Activated naive CD8-positive, alpha-beta T cell treated with anti-CD3 and anti-CD28 coated beads, Interleukin-2, amount 10 ng/mL, durations not matched to agents 7 days and 5 days (primary cell): ENCODE data around the gene UGT1A9. TPM values are rescaled to one million over a fixed set of nuclear protein-coding genes. Genes with fewer than 3 reads are reported as not detected.

ENCODE experiments used
- ATAC-seq: fragments of 150-1000 bp; cut with Tn5 transposase; one replicate; pipeline ENCODE4 v1.10.0; 2021; ENCODE audit warnings: low read depth, moderate library complexity
- POLR2A ChIA-PET: fragments of 350-600 bp; sonication (Branson Sonifier 250); formaldehyde crosslinking; loops from one replicate; lab custom pipeline; 2021; ENCODE audit warnings: antibody characterized with exemption; lab: Charles Lee
- DNase-seq: peaks from one replicate; pipeline ENCODE4 v3.0.0; 2021
- H3K27ac Mint-ChIP-seq: one replicate; pipeline ENCODE4 v1.8.0; 2022; ENCODE audit warnings: mild to moderate bottlenecking, mixed read lengths
- H3K27me3 Mint-ChIP-seq: one replicate; pipeline ENCODE4 v1.8.0; 2022; ENCODE audit warnings: mild to moderate bottlenecking, moderate library complexity, mixed read lengths
- H3K36me3 Mint-ChIP-seq: one replicate; pipeline ENCODE4 v1.8.0; 2021; ENCODE audit warnings: mild to moderate bottlenecking, mixed read lengths
- H3K4me1 Mint-ChIP-seq: one replicate; pipeline ENCODE4 v1.8.0; 2021; ENCODE audit warnings: mixed read lengths
- H3K4me3 Mint-ChIP-seq: one replicate; pipeline ENCODE4 v1.8.0; 2022; ENCODE audit warnings: mild to moderate bottlenecking, moderate library complexity, mixed read lengths
- H3K9me3 Mint-ChIP-seq: one replicate; pipeline ENCODE4 v1.8.0; 2021; ENCODE audit warnings: mixed read lengths
- total RNA-seq, 2 experiments: library from RNA; stranded (reverse); gene quantifications; one replicate each; pipeline ENCODE4 v1.2.3, GENCODE V29; 2021

UGT1A9 gene
- total RNA-seq, 2 experiments from 2014 or later: not detected

- no peak for DNase-seq
- H3K4me1 Mint-ChIP-seq: peaks cover 3% of the 10 kb centered on the region
- H3K9me3 Mint-ChIP-seq: no peaks in the 10 kb centered on the region
- H3K36me3 Mint-ChIP-seq: no peaks in the 10 kb centered on the region
- H3K27me3 Mint-ChIP-seq: peaks cover 10% of the 10 kb centered on the region
- no peak overlapping the region for H3K4me3 Mint-ChIP-seq
- no peak overlapping the region for H3K27ac Mint-ChIP-seq
- no peak for ATAC-seq
- POLR2A ChIA-PET: no interaction called here
Observed at GRCh38 chr2:233817361-233817911, 145.7 kb downstream of the UGT1A9 start.

- peak; percentile 16 for DNase-seq
- POLR2A ChIA-PET: no interaction called here
- Mint-ChIP-seq H3K4me1 (peaks cover 3% of the 10 kb centered on the region), H3K27me3 (peaks cover 10% of the 10 kb centered on the region), H3K9me3 (no peaks in the 10 kb centered on the region), H3K4me3 (no peak overlapping the region), H3K36me3 (no peaks in the 10 kb centered on the region), H3K27ac (no peak overlapping the region)
- no peak for ATAC-seq
Observed at GRCh38 chr2:233817995-233818638, 146.4 kb downstream of the UGT1A9 start.

GRCh38 chr2:233818639-233819621 lies 147.2 kb downstream of the UGT1A9 start:
- ATAC-seq (peak; percentile 14), DNase-seq (peak; percentile 17)
- POLR2A ChIA-PET: no interaction called here
- no peaks in the 10 kb centered on the region for H3K9me3 Mint-ChIP-seq
- H3K4me3 Mint-ChIP-seq: no peak overlapping the region
- H3K27ac Mint-ChIP-seq: no peak overlapping the region
- no peaks in the 10 kb centered on the region for H3K36me3 Mint-ChIP-seq
- peaks cover 10% of the 10 kb centered on the region for H3K27me3 Mint-ChIP-seq
- peaks cover 3% of the 10 kb centered on the region for H3K4me1 Mint-ChIP-seq

GRCh38 chr2:233819884-233820773 lies 148.4 kb downstream of the UGT1A9 start:
- H3K4me3 Mint-ChIP-seq: no peak overlapping the region
- no peak overlapping the region for H3K27ac Mint-ChIP-seq
- H3K4me1 Mint-ChIP-seq: peaks cover 3% of the 10 kb centered on the region
- POLR2A ChIA-PET: no interaction called here
- DNase-seq (peak; percentile 22), ATAC-seq (no peak)
- H3K36me3 Mint-ChIP-seq: no peaks in the 10 kb centered on the region
- no peaks in the 10 kb centered on the region for H3K9me3 Mint-ChIP-seq
- H3K27me3 Mint-ChIP-seq: peaks cover 12% of the 10 kb centered on the region

- Mint-ChIP-seq H3K4me3 (no peak overlapping the region), H3K27me3 (peaks cover 9% of the 10 kb centered on the region), H3K4me1 (peaks cover 3% of the 10 kb centered on the region), H3K36me3 (no peaks in the 10 kb centered on the region), H3K27ac (no peak overlapping the region), H3K9me3 (no peaks in the 10 kb centered on the region)
- DNase-seq (no peak), ATAC-seq (no peak)
- POLR2A ChIA-PET: no interaction called here
Observed at GRCh38 chr2:233820774-233821105, 149.0 kb downstream of the UGT1A9 start.

- H3K9me3 Mint-ChIP-seq: no peaks in the 10 kb centered on the region
- no peak overlapping the region for H3K4me3 Mint-ChIP-seq
- no peak overlapping the region for H3K27ac Mint-ChIP-seq
- H3K27me3 Mint-ChIP-seq: peaks cover 5% of the 10 kb centered on the region
- H3K36me3 Mint-ChIP-seq: no peaks in the 10 kb centered on the region
- DNase-seq (no peak), ATAC-seq (no peak)
- peaks cover 3% of the 10 kb centered on the region for H3K4me1 Mint-ChIP-seq
- POLR2A ChIA-PET: no interaction called here
Observed at GRCh38 chr2:233821196-233821595, 149.5 kb downstream of the UGT1A9 start.

GRCh38 chr2:233821709-233822100 lies 150.0 kb downstream of the UGT1A9 start:
- H3K27me3 Mint-ChIP-seq: peaks cover 9% of the 10 kb centered on the region
- ATAC-seq (no peak), DNase-seq (peak; percentile 15)
- no peaks in the 10 kb centered on the region for H3K9me3 Mint-ChIP-seq
- no peak overlapping the region for H3K4me3 Mint-ChIP-seq
- no peaks in the 10 kb centered on the region for H3K36me3 Mint-ChIP-seq
- no peak overlapping the region for H3K27ac Mint-ChIP-seq
- POLR2A ChIA-PET: no interaction called here
- H3K4me1 Mint-ChIP-seq: peaks cover 3% of the 10 kb centered on the region

GRCh38 chr2:233822101-233822771 lies 150.5 kb downstream of the UGT1A9 start:
- H3K36me3 Mint-ChIP-seq: no peaks in the 10 kb centered on the region

More at GRCh38 chr2:233822101-233822771, 150.5 kb downstream of the UGT1A9 start:
- H3K27ac Mint-ChIP-seq: no peak overlapping the region
- ATAC-seq (no peak), DNase-seq (peak; percentile 13)
- no peaks in the 10 kb centered on the region for H3K4me1 Mint-ChIP-seq
- no peak overlapping the region for H3K4me3 Mint-ChIP-seq
- peaks cover 10% of the 10 kb centered on the region for H3K27me3 Mint-ChIP-seq
- POLR2A ChIA-PET: no interaction called here
- no peaks in the 10 kb centered on the region for H3K9me3 Mint-ChIP-seq

Other genes starting within 250 kb of the UGT1A9 start
- gene USP40, start 105.1 kb upstream of the UGT1A9 start, total RNA-seq: 10 to 100 TPM; 11.5 to 13.9 TPM
- not detected for gene UGT1A8, start 54.3 kb upstream of the UGT1A9 start, total RNA-seq
- not detected for gene UGT1A10, start 35.5 kb upstream of the UGT1A9 start, total RNA-seq
- not detected for gene UGT1A7, start 10.0 kb downstream of the UGT1A9 start, total RNA-seq
- not detected for gene UGT1A6, start 21.0 kb downstream of the UGT1A9 start, total RNA-seq
- not detected for gene UGT1A5, start 41.0 kb downstream of the UGT1A9 start, total RNA-seq
- gene UGT1A4, start 46.8 kb downstream of the UGT1A9 start, total RNA-seq: not detected
- gene UGT1A3, start 57.1 kb downstream of the UGT1A9 start, total RNA-seq: not detected
- not detected for gene UGT1A1, start 88.4 kb downstream of the UGT1A9 start, total RNA-seq
- not detected for gene MROH2A, start 106.4 kb downstream of the UGT1A9 start, total RNA-seq
- gene HJURP, start 182.6 kb downstream of the UGT1A9 start, total RNA-seq: 100 to 1,000 TPM; 100 to 109 TPM
- not detected for gene TRPM8, start 245.5 kb downstream of the UGT1A9 start, total RNA-seq